CD4-positive, alpha-beta T cell treated with Interferon alpha-2 for 1 hour (primary cell): Measurements from ENCODE around the gene NOP14.
"Not testable (repeated sequence)": the region's sequence is repeated elsewhere in the genome, so short reads cannot be mapped to it uniquely, and the experiment has no call there.

ENCODE experiments used
- DNase-seq, 2 donors: peaks; one replicate each; pipeline ENCODE4 v3.0.0-alpha.2; 2020 to 2022

NOP14 gene

GRCh38 chr4:2963175-2963965 lies at the start of gene NOP14, which contains the start of gene GRK4:
Gene NOP14 (minus strand): TSS chr4:2963406. CDS start chr4:2963319, 87 bp downstream.
Gene GRK4 (plus strand): TSS chr4:2963571. CDS start chr4:2964071, 500 bp downstream.
- peak; percentile 98 for DNase-seq

- no peak for DNase-seq
Measured at GRCh38 chr4:3011456-3012220, 48.4 kb upstream of the NOP14 start.

- DNase-seq, result no peak
Measured at GRCh38 chr4:3010998-3011397, 47.8 kb upstream of the NOP14 start.

- DNase-seq, result no peak
Measured at GRCh38 chr4:3010577-3010976, 47.4 kb upstream of the NOP14 start.

GRCh38 chr4:3009422-3009821 lies 46.2 kb upstream of the NOP14 start:
- peak in 1 of 2 donors; percentile 31 for DNase-seq

GRCh38 chr4:3007724-3008123 lies 44.5 kb upstream of the NOP14 start:
- DNase-seq, result no peak

- no peak for DNase-seq
Measured at GRCh38 chr4:2996415-2996814, 33.2 kb upstream of the NOP14 start.

- no peak for DNase-seq
Measured at GRCh38 chr4:2995546-2996265, 32.5 kb upstream of the NOP14 start.

- DNase-seq, result no peak
Measured at GRCh38 chr4:2994917-2995316, 31.7 kb upstream of the NOP14 start.

- DNase-seq, result no peak
Measured at GRCh38 chr4:2991243-2991642, 28.0 kb upstream of the NOP14 start.

- DNase-seq, result not testable (repeated sequence)
Measured at GRCh38 chr4:2983715-2984114, 20.5 kb upstream of the NOP14 start.

GRCh38 chr4:2982012-2982411 lies 18.8 kb upstream of the NOP14 start:
- no peak for DNase-seq

- no peak for DNase-seq
Measured at GRCh38 chr4:2981256-2981819, 18.1 kb upstream of the NOP14 start.

- no peak for DNase-seq
Measured at GRCh38 chr4:2977211-2978088, 14.2 kb upstream of the NOP14 start.

- no peak for DNase-seq
Measured at GRCh38 chr4:2971275-2971674, 8.1 kb upstream of the NOP14 start.

- no peak for DNase-seq
Measured at GRCh38 chr4:2968381-2968780, 5.2 kb upstream of the NOP14 start.

- no peak for DNase-seq
Measured at GRCh38 chr4:2965262-2965661, 2.1 kb upstream of the NOP14 start.

GRCh38 chr4:2964706-2965258 lies 1.6 kb upstream of the NOP14 start:
- no peak for DNase-seq

- no peak for DNase-seq
Measured at GRCh38 chr4:2963966-2964471, 813 bp upstream of the NOP14 start.

GRCh38 chr4:2962614-2963174 lies 512 bp downstream of the NOP14 start:
- DNase-seq, result no peak

- peak in 1 of 2 donors; percentile 39 for DNase-seq
Measured at GRCh38 chr4:2961811-2962441, 1.3 kb downstream of the NOP14 start.
